ENCODE measurements around the gene STN1. TPM values are rescaled to one million over a fixed set of nuclear protein-coding genes. Genes with fewer than 3 reads are reported as not detected.

STN1 gene
- total and polyA plus RNA-seq, 9 of the 15 experiments (the other 6 are each of a cell fraction or from before 2014, with no cell fraction given): 9.1 to 19.6 (median 13.8) TPM

- ATAC-seq: no peak
- no peak for FAIRE-seq
- intact Hi-C loops (cut with micrococcal nuclease): no loop called here
Observed at GRCh38 chr10:103849880-103850571, 68.0 kb downstream of the STN1 start.

More at GRCh38 chr10:103849880-103850571, 68.0 kb downstream of the STN1 start:
- no peak for DNase-seq (ENCODE audit: extremely low read depth in 1 of 4, low spot score in 3 of 4)
- WGBS (ENCODE audit: insufficient coverage, low coverage, missing lambda C conversion rate): 0% methylated on average over 4 of the region's 8 CpGs
- TF ChIP-seq IRF2 (CRISPR knock-in tag; IDR thresholded peaks at IDR 0.05) (no peak), ZNF165 (CRISPR knock-in tag; IDR thresholded peaks at IDR 0.05; ENCODE audit: borderline replicate concordance) (no peak), NR2C2 (CRISPR knock-in tag; IDR thresholded peaks at IDR 0.05) (no peak), NR2C2 (tag; IDR thresholded peaks at IDR 0.05) (no peak; the same call in 1 of the 2 replicates), ATF4 (CRISPR knock-in tag; IDR thresholded peaks at IDR 0.05) (0 out of 2 replicates have a peak, but pooled peaks have one; percentile 42), ZNF584 (CRISPR knock-in tag; IDR thresholded peaks at IDR 0.05; ENCODE audit: low read depth) (peak; percentile 64; the same call in 1 of the 2 replicates), ZNF778 (CRISPR knock-in tag; IDR thresholded peaks at IDR 0.05) (no peak), FOSL1 (tag; conservative IDR thresholded peaks at IDR 0.05) (peak; percentile 48; the same call in 1 of the 2 replicates), CEBPG (CRISPR knock-in tag; IDR thresholded peaks at IDR 0.05) (peak; percentile 42; the same call in 1 of the 2 replicates), CEBPG (tag; conservative IDR thresholded peaks at IDR 0.05 in 1 of 2, IDR thresholded peaks at IDR 0.05 in 1 of 2) (peak in 1 of 2 experiments; percentile 84; a peak in 2 of 4 replicates)
- no peaks in the 10 kb centered on the region for H3K36me3 ChIP-seq (ENCODE audit: control insufficient read depth, insufficient read depth, low read length)
- CTCF ChIA-PET (ENCODE audit: low intra/inter-chr PET ratio): no interaction called here
- H3K79me2 ChIP-seq (ENCODE audit: control insufficient read depth, insufficient read depth, low read length): no peaks in the 10 kb centered on the region
- in situ Hi-C loops (cut with MboI): loop anchor here (5.0 to 25.0 kb wide), 2 partner anchors 128 to 263 kb away; no protein-coding TSS in a partner anchor
- POLR2A ChIA-PET: no interaction called here
- H3K9me1 ChIP-seq (ENCODE audit: control insufficient read depth, insufficient read depth, low read length): no peaks in the 10 kb centered on the region
- no TSS peak for BruUV-seq (replicated peaks)
- H3K9ac ChIP-seq (ENCODE audit: insufficient read depth in 1 of 2, low read depth in 2 of 2, low read length in 2 of 2): no peak overlapping the region
- no peak overlapping the region for H3K4me2 ChIP-seq (ENCODE audit: insufficient read depth, low read length)
- peaks cover 9 to 58% of the 10 kb centered on the region in 2 experiments for H3K27me3 ChIP-seq (ENCODE audit: control insufficient read depth in 2 of 2, insufficient read depth in 2 of 2, low read length in 2 of 2)
- no peak overlapping the region for H3K4me3 ChIP-seq
- H3K9me3 ChIP-seq (replicated peaks; ENCODE audit: control insufficient read depth, insufficient read depth, low read depth, low read length): no peaks in the 10 kb centered on the region
- no peaks in the 10 kb centered on the region for H4K20me1 ChIP-seq (replicated peaks; ENCODE audit: control insufficient read depth, insufficient read depth, low read length)
- no peak overlapping the region for H3K27ac ChIP-seq (ENCODE audit: extremely low read depth, low read depth, low read length)
- H3K4me1 ChIP-seq (replicated peaks in 1 of 2; ENCODE audit: control insufficient read depth in 2 of 2, insufficient read depth in 2 of 2, low read length in 2 of 2): peaks cover 0 to 6% of the 10 kb centered on the region in 2 experiments; a peak in 1 of 5 replicates
- H2AFZ ChIP-seq (ENCODE audit: low read depth, low read length): no peak overlapping the region

Measured in K562 (cell line).